GM12873 (cell line): ENCODE measurements around the gene MAP7D3.
"Not testable (repeated sequence)": the region's sequence is repeated elsewhere in the genome, so short reads cannot be mapped to it uniquely, and the experiment has no call there.

Experiments used
- TF ChIP-seq, protein P1 (sequence below): IDR thresholded peaks from 2 replicates; pipeline ENCODE4 v1.5.1; 2012; ENCODE audit warnings: low read depth, mild to moderate bottlenecking, moderate library complexity, low read length, control low read depth; ENCODE audit not compliant: insufficient read depth; ENCODE audit errors: missing control alignments

MAP7D3 gene

GRCh38 chrX:136251041-136251991, at the start of gene MAP7D3:
Gene MAP7D3, minus strand, starts transcription at chrX:136251400. Its CDS starts 42 bp downstream, at chrX:136251358.
- TF ChIP-seq, protein P1, sequence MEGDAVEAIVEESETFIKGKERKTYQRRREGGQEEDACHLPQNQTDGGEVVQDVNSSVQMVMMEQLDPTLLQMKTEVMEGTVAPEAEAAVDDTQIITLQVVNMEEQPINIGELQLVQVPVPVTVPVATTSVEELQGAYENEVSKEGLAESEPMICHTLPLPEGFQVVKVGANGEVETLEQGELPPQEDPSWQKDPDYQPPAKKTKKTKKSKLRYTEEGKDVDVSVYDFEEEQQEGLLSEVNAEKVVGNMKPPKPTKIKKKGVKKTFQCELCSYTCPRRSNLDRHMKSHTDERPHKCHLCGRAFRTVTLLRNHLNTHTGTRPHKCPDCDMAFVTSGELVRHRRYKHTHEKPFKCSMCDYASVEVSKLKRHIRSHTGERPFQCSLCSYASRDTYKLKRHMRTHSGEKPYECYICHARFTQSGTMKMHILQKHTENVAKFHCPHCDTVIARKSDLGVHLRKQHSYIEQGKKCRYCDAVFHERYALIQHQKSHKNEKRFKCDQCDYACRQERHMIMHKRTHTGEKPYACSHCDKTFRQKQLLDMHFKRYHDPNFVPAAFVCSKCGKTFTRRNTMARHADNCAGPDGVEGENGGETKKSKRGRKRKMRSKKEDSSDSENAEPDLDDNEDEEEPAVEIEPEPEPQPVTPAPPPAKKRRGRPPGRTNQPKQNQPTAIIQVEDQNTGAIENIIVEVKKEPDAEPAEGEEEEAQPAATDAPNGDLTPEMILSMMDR: no peak

DNA sequence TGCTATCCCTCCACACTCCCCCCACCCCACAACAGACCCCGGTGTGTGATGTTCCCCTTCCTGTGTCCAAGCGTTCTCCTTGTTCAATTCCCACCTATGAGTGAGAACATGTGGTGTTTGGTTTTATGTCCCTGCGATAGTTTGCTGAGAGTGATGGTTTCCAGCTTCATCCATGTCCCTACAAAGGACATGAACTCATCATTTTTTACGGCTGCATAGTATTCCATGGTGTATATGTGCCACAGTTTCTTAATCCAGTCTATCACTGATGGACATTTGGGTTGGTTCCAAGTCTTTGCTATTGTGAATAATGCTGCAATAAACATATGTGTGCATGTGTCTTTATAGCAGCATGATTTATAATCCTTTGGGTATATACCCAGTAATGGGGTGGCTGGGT, 49.5 kb upstream of the MAP7D3 start, which contains the start of gene ADGRG4:
ADGRG4 (plus strand) TSS at position 243 of the 400 bp plus-strand sequence. CDS start 7,815 bp downstream, outside the sequence.
- TF ChIP-seq, protein P1: not testable (repeated sequence)

DNA sequence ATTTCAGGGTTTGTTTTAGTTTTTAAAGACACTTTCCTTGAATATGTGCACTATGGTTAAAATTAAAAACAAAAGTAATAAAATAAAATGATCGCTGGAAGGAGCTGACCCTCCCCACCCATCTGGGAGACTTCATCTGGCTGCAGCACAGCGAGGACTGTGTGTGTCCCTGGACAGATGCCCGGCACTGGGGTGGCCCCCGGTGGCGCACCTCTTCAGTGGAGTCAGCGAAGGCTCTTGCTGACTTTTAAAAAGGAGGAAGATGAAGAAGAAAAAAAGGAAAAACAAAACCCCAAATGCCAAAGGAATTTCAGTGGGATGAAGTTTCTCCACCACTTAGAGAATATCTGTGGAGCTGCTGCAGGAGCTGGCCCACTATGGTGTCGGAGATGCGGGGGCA, 44.2 kb upstream of the MAP7D3 start:
- TF ChIP-seq, protein P1: no peak

- TF ChIP-seq, protein P1: no peak
Observed at GRCh38 chrX:136292656-136293055, 41.5 kb upstream of the MAP7D3 start.

GRCh38 chrX:136291824-136292223, 40.6 kb upstream of the MAP7D3 start:
- TF ChIP-seq, protein P1: no peak

DNA sequence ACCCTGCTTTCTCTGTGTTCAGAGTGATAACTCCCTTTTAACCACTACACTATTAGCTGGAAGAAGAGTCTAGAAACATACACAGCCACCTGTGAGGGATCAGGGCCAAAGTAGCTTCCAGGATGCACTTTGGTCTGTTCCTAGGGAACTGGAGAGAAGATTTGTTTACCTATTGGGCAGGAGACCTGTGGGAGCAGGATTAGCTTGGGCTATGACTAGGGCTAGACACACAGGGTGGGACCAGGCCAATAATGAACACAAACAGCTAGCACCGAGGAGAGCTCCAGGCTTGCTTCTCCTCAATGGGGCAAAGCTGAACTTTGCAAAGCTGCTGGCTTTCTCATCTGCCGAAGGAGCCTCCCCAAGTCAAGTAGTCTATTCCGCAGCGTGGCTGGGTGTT, 24.4 kb upstream of the MAP7D3 start:
- TF ChIP-seq, protein P1: no peak

GRCh38 chrX:136273986-136274385, 22.8 kb upstream of the MAP7D3 start:
- TF ChIP-seq, protein P1: no peak
